HG02678 (cell line): ENCODE measurements around the gene MYO3A.

Source experiments
- ATAC-seq: cut with Tn5 transposase; IDR thresholded peaks from one replicate; pipeline ENCODE4 v1.9.1; 2021; ENCODE audit warnings: mild to moderate bottlenecking, moderate library complexity; ENCODE audit not compliant: unreplicated experiment

MYO3A gene

GRCh38 chr10:26254616-26255015 is 320.6 kb downstream of the MYO3A start:
- ATAC-seq = no peak

- ATAC-seq = no peak
Measured at GRCh38 chr10:26259341-26259740, 325.3 kb downstream of the MYO3A start.
